HUES48 (cell line): Measurements from ENCODE around the gene LAMP1.

Experiments
- H3K27ac ChIP-seq: one replicate; pipeline ENCODE4 v1.7.0; 2013; ENCODE audit warnings: low read depth, low read length, inconsistent platforms
- H3K27me3 ChIP-seq: 2 replicates; pipeline ENCODE4 v1.6.1; 2013; ENCODE audit warnings: mild to moderate bottlenecking, low read length; ENCODE audit not compliant: control insufficient read depth, insufficient read depth
- H3K36me3 ChIP-seq: 2 replicates; pipeline ENCODE4 v1.6.1; 2013; ENCODE audit warnings: low read length; ENCODE audit not compliant: control insufficient read depth, insufficient read depth
- H3K4me1 ChIP-seq: 2 replicates; pipeline ENCODE4 v1.6.1; 2013; ENCODE audit warnings: mild to moderate bottlenecking, low read length; ENCODE audit not compliant: control insufficient read depth, insufficient read depth
- H3K4me3 ChIP-seq: 2 replicates; pipeline ENCODE4 v1.5.1; 2013; ENCODE audit warnings: mild to moderate bottlenecking, low read depth, low read length
- H3K9ac ChIP-seq: 2 replicates; pipeline ENCODE4 v1.6.1; 2013; ENCODE audit warnings: mild to moderate bottlenecking, low read depth, low read length, moderate library complexity
- H3K9me3 ChIP-seq: 2 replicates; pipeline ENCODE4 v1.6.1; 2013; ENCODE audit warnings: low read length; ENCODE audit not compliant: control insufficient read depth, insufficient read depth

Gene LAMP1

DNA sequence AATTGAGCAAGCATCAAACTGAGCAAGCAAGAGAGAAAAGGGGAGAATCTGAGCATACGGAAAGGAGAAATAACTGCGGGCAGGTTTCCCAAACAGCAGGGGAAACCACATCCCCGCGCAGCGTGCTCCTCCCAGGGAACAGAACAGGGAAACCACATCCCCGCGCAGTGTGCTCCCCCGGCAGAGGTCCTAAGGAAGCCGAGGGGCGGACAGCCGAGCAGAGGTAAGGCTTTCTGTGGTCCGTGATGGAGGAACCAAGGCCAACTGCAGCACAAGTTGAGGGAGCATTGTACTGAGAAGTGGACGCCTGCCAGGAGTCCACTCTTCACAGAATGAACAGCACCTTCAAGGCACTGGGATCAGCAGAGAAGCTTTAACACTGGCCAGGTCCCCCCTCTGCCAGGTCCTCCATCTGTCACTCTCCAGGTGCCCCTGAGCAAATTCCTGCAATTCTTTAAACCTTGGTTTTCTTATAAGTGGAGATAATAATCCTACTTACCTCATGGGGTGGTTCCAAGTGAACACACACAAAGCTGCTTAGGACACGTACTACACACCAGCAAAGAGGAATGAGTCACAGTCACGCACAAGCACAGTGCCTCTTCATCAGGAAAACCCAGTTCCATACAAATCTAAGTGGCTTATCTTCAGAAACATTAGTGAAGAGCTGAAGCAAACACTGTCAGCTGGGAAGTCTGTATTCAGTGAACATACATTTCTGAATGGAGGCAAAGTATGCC, 23.0 kb upstream of the LAMP1 start:
- no peak overlapping the region for H3K27ac ChIP-seq
- no peaks in the 10 kb centered on the region for H3K27me3 ChIP-seq
- H3K9me3 ChIP-seq = 0 out of 2 replicates have a peak, but pooled peaks cover 2% of the 10 kb centered on the region
- H3K9ac ChIP-seq = no peak overlapping the region
- H3K4me1 ChIP-seq = no peaks in the 10 kb centered on the region; the same call in 1 of the 2 replicates
- 0 out of 2 replicates have a peak, but pooled peaks cover 5% of the 10 kb centered on the region for H3K36me3 ChIP-seq
- no peak overlapping the region for H3K4me3 ChIP-seq

DNA sequence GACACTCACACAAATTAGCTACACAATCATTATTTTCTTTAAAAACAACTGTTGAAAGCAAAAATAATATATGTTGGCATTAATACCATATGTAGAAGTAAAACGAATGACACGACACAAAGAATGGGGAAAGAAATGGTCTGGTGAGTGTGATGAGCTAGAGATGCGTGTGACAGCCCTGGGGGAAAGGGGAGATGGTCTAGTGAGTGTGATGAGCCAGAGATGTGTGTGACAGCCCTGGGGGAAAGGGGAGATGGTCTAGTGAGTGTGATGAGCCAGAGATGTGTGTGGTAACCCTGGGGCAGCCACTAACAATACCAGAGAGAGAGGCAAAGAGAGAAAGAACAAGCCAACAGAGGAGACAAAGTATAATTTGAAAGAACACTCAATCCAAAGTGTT, 22.3 kb upstream of the LAMP1 start:
- no peaks in the 10 kb centered on the region for H3K27me3 ChIP-seq
- H3K9me3 ChIP-seq = peaks cover 4% of the 10 kb centered on the region; the same call in 1 of the 2 replicates
- no peaks in the 10 kb centered on the region; the same call in 1 of the 2 replicates for H3K4me1 ChIP-seq
- H3K27ac ChIP-seq = no peak overlapping the region
- 0 out of 2 replicates have a peak, but pooled peaks cover 5% of the 10 kb centered on the region for H3K36me3 ChIP-seq
- H3K9ac ChIP-seq = no peak overlapping the region
- no peak overlapping the region for H3K4me3 ChIP-seq

DNA sequence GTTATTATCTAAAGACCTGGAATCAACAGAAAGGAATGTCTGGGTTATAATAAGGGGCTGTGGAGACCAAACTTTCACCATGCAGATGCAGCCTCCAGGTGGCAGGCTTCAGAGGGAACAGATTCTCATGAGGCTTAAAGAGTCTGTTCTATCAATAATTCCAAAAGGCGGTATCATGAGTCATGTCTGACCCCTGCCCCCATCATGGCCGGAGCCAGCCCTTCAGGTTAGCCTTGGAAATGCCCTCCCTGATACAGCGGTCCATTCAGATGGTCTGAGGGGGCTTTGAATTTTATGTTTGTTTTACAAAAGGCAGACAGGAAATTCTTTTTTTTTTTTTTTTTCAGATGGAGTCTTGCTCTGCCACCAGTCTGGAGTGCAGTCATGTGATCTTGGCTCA, 21.7 kb upstream of the LAMP1 start:
- Histone ChIP-seq H3K4me3 (no peak overlapping the region), H3K4me1 (no peaks in the 10 kb centered on the region; the same call in 1 of the 2 replicates), H3K27me3 (no peaks in the 10 kb centered on the region)

DNA sequence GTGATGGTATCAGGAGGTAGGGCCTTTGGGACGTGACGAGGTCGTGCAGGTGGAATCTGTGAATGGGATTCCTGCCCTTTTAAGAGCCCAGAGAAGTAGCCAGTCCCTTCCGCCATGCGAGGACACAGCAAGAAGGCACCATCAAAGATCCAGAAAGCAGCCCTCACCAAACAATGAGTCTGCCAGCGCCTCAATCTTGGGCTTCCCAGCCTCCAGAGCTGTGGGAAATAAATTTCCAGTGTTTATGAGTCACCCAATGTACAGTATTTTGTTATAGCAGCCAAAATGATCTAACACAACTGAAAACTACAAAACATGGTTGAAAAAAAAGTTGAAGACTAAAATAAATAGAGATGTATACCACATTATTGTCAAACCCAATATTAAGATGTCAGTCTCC, 16.9 kb upstream of the LAMP1 start:
- H3K4me1 ChIP-seq = no peaks in the 10 kb centered on the region; the same call in 1 of the 2 replicates
- H3K27ac ChIP-seq = no peak overlapping the region
- H3K36me3 ChIP-seq = no peaks in the 10 kb centered on the region
- H3K9ac ChIP-seq = no peak overlapping the region
- H3K4me3 ChIP-seq = no peak overlapping the region
- no peaks in the 10 kb centered on the region for H3K27me3 ChIP-seq
- peaks cover 4% of the 10 kb centered on the region; the same call in 1 of the 2 replicates for H3K9me3 ChIP-seq

More for the DNA sequence above, 21.7 kb upstream of the LAMP1 start:
- Histone ChIP-seq H3K36me3 (0 out of 2 replicates have a peak, but pooled peaks cover 5% of the 10 kb centered on the region), H3K9ac (no peak overlapping the region), H3K27ac (no peak overlapping the region), H3K9me3 (peaks cover 4% of the 10 kb centered on the region; the same call in 1 of the 2 replicates)

DNA sequence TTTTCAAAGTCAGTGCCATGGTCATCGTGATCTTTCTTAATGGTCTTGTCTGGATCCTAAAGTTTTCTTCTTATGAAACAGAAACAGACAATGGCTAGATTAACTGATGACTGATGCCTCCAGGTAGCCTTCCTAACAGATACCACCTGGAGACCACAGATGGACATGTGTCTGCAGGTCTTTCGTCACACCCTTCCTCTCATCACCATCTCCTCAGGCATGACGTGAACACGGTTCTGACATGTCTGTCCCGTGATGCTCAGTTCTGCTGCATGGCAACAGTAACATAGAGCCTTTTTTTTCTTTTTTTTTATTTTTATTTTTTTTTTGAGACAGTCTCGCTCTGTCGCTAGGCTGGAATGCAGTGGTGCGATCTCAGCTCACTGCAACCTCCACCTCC, 13.1 kb upstream of the LAMP1 start:
- H3K27ac ChIP-seq = no peak overlapping the region
- no peak overlapping the region for H3K9ac ChIP-seq
- peaks cover 4% of the 10 kb centered on the region; the same call in 1 of the 2 replicates for H3K9me3 ChIP-seq
- no peaks in the 10 kb centered on the region for H3K4me1 ChIP-seq
- H3K27me3 ChIP-seq = 0 out of 2 replicates have a peak, but pooled peaks cover 4% of the 10 kb centered on the region
- no peak overlapping the region for H3K4me3 ChIP-seq
- no peaks in the 10 kb centered on the region for H3K36me3 ChIP-seq

DNA sequence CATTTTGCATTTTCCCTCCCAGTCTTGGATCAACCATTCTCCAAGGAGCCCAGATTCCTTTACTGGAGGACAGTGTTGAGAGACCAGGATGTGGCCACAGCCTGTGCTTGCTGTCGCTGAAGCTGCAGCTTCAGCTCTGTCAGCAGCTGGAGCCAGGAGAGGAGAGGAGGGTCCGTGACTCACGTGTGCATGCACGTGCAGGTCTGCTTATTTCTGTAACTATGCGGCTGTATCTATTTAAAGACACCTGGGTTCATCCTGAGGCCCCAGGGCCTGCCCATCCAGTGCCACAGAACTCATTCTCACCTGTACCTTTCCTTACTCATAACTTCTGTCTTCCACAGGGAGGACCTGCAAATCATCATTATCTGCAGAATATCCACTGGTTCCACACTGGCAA, 8.2 kb upstream of the LAMP1 start:
- no peak overlapping the region for H3K4me3 ChIP-seq
- no peaks in the 10 kb centered on the region for H3K36me3 ChIP-seq
- H3K4me1 ChIP-seq = 0 out of 2 replicates have a peak, but pooled peaks cover 3% of the 10 kb centered on the region
- H3K9me3 ChIP-seq = no peaks in the 10 kb centered on the region
- H3K9ac ChIP-seq = no peak overlapping the region
- peaks cover 9% of the 10 kb centered on the region for H3K27me3 ChIP-seq
- H3K27ac ChIP-seq = no peak overlapping the region

DNA sequence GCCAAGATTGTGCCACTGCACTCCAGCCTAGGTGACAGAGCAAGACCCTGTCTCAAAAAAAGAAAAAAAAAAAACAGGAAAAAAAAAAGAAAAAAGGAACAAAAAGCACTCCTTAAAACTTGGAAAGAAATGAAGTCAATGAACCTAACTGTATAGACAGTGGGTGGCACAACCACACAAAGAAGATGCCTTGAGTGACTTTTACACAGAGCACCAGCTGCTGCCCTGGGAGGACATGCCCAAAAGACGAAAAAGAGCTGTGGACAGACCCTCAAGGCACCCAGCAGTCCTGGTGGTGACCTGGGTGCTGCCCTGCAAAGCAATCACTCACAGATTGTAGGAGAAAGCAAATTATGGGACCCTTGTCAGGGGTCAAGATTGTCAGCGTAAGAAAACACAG, 5.9 kb upstream of the LAMP1 start:
- Histone ChIP-seq H3K36me3 (no peaks in the 10 kb centered on the region), H3K9ac (no peak overlapping the region), H3K27ac (no peak overlapping the region), H3K9me3 (no peaks in the 10 kb centered on the region), H3K27me3 (peaks cover 9% of the 10 kb centered on the region), H3K4me1 (0 out of 2 replicates have a peak, but pooled peaks cover 3% of the 10 kb centered on the region), H3K4me3 (no peak overlapping the region)

DNA sequence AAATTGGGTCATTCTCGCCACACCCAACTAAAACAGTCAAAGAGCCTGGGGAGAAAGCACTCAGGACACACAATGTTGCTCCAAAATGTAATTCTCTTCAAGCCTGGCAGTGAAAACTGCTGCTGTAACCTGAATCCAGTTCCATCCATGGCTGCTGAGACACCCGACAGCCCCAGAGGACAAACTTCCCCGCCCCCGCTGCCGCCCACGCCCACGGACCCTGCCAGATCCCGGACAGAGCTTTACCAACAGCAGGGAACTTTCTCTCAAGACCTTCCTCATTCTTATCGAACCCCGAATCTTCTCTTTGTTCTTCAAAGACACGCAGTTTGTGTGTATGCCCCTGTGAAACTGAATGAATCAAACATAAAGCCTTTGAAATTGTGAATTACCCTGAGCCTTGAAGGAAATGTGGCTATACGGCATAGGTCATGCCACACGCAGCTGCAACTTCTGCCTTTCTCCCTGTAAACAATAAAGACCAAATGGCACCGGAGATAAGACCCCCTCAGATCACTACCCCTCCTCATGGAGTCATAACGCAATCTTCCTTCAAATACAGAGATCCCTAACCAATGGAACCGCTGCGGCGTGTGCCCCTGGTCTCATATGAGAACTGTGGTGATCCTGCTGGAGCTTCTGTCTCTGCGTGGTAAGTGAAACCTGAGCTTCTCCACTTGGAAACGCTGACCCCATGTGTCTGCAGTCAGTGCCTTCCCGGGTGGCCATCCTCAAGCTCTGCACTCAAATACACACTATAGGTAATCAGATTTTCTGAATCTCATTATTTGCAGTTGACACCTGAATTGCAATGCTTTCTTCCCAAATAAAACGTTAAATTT, 4.8 kb upstream of the LAMP1 start:
- Histone ChIP-seq H3K4me3 (0 out of 2 replicates have a peak overlapping the region, but pooled peaks have one; percentile 25), H3K4me1 (0 out of 2 replicates have a peak, but pooled peaks cover 3% of the 10 kb centered on the region), H3K9me3 (no peaks in the 10 kb centered on the region), H3K36me3 (no peaks in the 10 kb centered on the region), H3K27ac (peak overlapping the region; percentile 61), H3K9ac (peak overlapping the region; percentile 31; the same call in 1 of the 2 replicates), H3K27me3 (peaks cover 9% of the 10 kb centered on the region)

DNA sequence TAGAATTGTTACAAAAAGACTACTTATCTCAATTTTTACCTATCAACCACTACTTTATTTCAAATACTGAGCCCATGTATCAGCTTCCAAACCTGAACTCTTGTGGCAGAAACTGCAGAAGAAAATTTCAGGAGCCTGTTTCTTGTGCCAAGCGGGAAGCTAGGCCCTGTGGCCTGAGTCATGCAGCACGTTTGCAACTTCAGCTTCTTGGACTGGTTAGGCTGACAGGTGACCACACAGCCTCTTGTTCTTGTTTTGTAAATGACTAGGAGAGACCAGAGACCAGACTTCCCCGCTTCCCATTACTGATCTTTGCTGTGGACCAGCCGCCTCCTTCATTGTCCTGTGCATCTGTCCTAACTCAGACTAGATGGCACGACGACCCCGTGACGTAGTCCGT, 3.4 kb upstream of the LAMP1 start:
- Histone ChIP-seq H3K27ac (no peak overlapping the region), H3K27me3 (peaks cover 8% of the 10 kb centered on the region), H3K36me3 (no peaks in the 10 kb centered on the region), H3K9me3 (no peaks in the 10 kb centered on the region), H3K4me1 (peaks cover 7% of the 10 kb centered on the region; the same call in 1 of the 2 replicates), H3K4me3 (no peak overlapping the region), H3K9ac (no peak overlapping the region)

DNA sequence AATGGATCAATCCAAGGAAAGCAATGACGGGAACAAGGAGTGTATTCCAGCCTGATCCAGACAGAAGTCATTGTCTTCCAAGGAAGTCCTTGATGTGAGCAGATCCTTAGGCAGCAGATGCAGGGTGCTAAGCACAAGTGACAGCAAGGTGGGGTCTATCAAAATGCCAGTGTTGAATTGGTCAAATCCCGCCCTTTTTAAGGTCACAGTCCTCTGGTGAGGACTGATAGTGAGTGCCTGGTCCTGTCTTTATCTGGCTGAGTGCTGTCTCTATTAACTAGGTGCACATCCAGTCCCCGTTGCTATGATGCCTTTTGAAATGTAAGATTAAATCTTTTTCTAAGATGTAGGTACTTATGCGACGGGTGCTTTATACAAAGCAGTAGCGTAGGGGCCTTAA, 1.3 kb upstream of the LAMP1 start:
- no peak overlapping the region for H3K27ac ChIP-seq
- no peaks in the 10 kb centered on the region for H3K9me3 ChIP-seq
- peaks cover 8% of the 10 kb centered on the region; the same call in 1 of the 2 replicates for H3K4me1 ChIP-seq
- H3K27me3 ChIP-seq = no peaks in the 10 kb centered on the region
- H3K36me3 ChIP-seq = no peaks in the 10 kb centered on the region
- H3K4me3 ChIP-seq = no peak overlapping the region
- H3K9ac ChIP-seq = no peak overlapping the region
